Dendritic cell treated with granulocyte-macrophage colony-stimulating factor and Interleukin-4, amounts not matched to agents 40 ng/mL and 50 ng/mL, for 4 days (primary cell): Measurements from ENCODE around the gene MTERF4.
"Not testable (repeated sequence)": the region's sequence is repeated elsewhere in the genome, so short reads cannot be mapped to it uniquely, and the experiment has no call there.

Source experiments
- H3K27ac Mint-ChIP-seq: one replicate; pipeline ENCODE4 v1.8.0; 2022; ENCODE audit warnings: mild to moderate bottlenecking, mixed read lengths
- H3K27me3 Mint-ChIP-seq: one replicate; pipeline ENCODE4 v1.8.0; 2022; ENCODE audit warnings: mild to moderate bottlenecking, mixed read lengths
- H3K36me3 Mint-ChIP-seq: one replicate; pipeline ENCODE4 v1.8.0; 2022; ENCODE audit warnings: low read depth, mixed read lengths
- H3K4me1 Mint-ChIP-seq: one replicate; pipeline ENCODE4 v1.8.0; 2022; ENCODE audit warnings: low read depth, mixed read lengths
- H3K4me3 Mint-ChIP-seq: one replicate; pipeline ENCODE4 v1.8.0; 2022; ENCODE audit warnings: mild to moderate bottlenecking, moderate library complexity, mixed read lengths
- H3K9me3 Mint-ChIP-seq: one replicate; pipeline ENCODE4 v1.8.0; 2022; ENCODE audit warnings: mixed read lengths
- intact Hi-C: fragments of 100-400 bp; cut with micrococcal nuclease; formaldehyde crosslinking; loops from one replicate; pipeline ENCODE4 v1.15.0; 2022

Gene MTERF4

GRCh38 chr2:241095594-241096290 is 6.3 kb downstream of the MTERF4 start:
- Mint-ChIP-seq H3K4me3 (no peak overlapping the region), H3K36me3 (peaks cover 84% of the 10 kb centered on the region), H3K9me3 (no peaks in the 10 kb centered on the region), H3K27ac (no peak overlapping the region), H3K4me1 (peaks cover 15% of the 10 kb centered on the region), H3K27me3 (no peaks in the 10 kb centered on the region)
- intact Hi-C loops: no loop called here

DNA sequence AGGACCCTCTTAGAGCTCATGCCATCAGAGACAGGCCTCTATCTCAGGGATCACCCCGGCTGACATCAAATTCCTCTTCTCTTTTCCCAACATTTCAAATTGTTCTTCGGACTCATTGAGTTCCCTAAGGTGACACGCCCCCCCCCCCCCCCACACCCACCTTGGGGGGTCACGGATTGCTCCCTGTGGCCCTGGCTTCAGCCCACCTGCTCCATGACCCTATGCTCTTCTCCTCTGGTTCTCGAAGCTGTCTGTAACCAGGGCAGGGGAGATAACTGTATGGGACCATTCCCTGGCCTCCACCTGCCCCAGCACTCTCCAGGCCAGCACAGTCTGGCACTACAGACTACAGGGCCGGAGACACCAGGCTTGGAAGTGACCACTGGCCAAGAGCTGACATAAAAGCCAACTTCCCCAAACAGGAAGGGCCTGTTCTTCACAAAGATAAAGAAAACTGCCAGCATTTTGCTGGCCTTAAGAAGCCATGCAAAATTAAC is 7.1 kb downstream of the MTERF4 start:
- Mint-ChIP-seq H3K36me3 (peaks cover 89% of the 10 kb centered on the region), H3K4me1 (peaks cover 14% of the 10 kb centered on the region), H3K27ac (no peak overlapping the region), H3K27me3 (no peaks in the 10 kb centered on the region), H3K9me3 (no peaks in the 10 kb centered on the region), H3K4me3 (no peak overlapping the region)
- intact Hi-C loops: no loop called here

DNA sequence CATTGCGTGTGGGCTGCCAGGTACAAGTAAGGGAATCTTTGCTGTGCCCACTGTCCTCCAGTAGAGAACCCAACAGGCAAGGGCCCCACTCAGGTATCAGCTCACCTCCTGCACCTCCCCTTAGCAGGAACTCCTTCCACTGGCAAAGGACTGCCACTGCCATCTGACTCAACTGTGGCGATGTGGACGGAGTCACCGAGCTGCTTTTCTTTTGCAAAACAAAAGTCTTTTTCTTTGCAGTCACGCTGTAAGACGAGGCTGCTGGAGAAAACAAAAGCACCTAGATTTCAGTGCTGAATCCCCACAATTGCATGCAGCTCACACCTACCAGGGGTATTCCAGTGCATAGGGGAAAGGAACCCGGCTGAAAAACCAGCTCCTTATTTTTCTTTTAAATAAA is 7.9 kb downstream of the MTERF4 start:
- H3K9me3 Mint-ChIP-seq: no peaks in the 10 kb centered on the region
- no peaks in the 10 kb centered on the region for H3K27me3 Mint-ChIP-seq
- H3K27ac Mint-ChIP-seq: no peak overlapping the region
- H3K4me1 Mint-ChIP-seq: peaks cover 13% of the 10 kb centered on the region
- intact Hi-C loops: no loop called here
- H3K36me3 Mint-ChIP-seq: peaks cover 87% of the 10 kb centered on the region
- H3K4me3 Mint-ChIP-seq: no peak overlapping the region

GRCh38 chr2:241093133-241093781 is 8.8 kb downstream of the MTERF4 start:
- not testable (repeated sequence) for H3K4me1 Mint-ChIP-seq
- H3K36me3 Mint-ChIP-seq: peaks cover 87% of the 10 kb centered on the region

DNA sequence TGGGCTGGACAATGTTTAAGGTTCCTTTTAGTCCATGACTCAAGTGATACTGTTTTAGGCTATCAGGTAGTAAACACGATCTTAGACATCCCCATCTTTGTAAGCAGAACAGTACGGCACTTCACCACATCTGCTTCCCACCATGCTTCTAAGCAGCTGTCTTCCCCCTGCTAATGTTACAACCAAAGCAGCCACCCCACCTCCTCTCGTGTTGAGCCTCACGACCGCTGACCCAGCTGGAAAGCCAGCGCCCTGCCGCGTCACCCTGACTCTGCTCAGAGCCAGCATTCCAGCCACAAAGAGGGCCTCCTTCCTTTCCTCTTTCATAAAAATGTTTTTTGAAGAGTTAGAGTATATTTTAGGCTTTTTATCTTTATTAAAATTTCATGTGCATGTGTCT is 9.4 kb downstream of the MTERF4 start:
- Mint-ChIP-seq H3K27me3 (no peaks in the 10 kb centered on the region), H3K9me3 (no peaks in the 10 kb centered on the region), H3K27ac (no peak overlapping the region), H3K4me3 (no peak overlapping the region), H3K36me3 (peaks cover 89% of the 10 kb centered on the region), H3K4me1 (peaks cover 5% of the 10 kb centered on the region)
- intact Hi-C loops: no loop called here

More at GRCh38 chr2:241093133-241093781, 8.8 kb downstream of the MTERF4 start:
- H3K27me3 Mint-ChIP-seq, intact Hi-C loops, H3K27ac Mint-ChIP-seq, H3K4me3 Mint-ChIP-seq, H3K9me3 Mint-ChIP-seq: not testable (repeated sequence)

DNA sequence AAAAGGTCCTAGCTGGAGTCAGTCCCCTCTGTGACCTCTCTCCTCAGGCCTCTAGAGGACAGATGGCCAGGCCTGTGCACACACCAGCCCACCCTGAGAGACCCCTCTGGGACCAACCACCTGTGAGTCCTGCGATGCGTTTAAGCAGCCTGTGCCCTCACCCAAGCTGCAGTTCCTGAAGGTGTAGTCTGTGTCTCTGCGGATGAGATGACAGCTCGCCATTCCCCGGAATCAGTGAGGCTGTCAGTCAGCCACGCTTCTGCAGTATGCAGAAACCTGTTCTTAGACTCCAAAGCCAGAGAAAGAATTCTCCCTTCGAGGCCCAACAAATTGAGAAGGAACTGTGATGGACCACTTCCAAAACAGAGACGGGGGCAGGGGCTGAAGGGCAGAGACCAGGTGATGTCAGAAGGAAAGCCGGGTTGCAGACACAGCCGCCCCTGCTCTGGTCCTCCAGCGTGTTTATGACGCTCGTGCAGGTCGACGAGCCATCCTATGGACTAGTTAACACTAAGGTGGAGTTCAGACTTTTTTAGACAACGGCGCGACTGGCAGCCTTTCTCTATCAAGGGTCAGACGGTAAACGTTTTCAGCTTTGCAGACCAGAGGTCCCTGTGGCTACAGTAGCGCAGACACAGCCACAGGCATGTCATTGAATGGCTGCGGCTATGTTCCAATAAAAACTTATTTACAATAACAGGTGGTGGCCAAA is 10.2 kb downstream of the MTERF4 start:
- no peak overlapping the region for H3K27ac Mint-ChIP-seq
- peaks cover 5% of the 10 kb centered on the region for H3K4me1 Mint-ChIP-seq
- no peak overlapping the region for H3K4me3 Mint-ChIP-seq
- intact Hi-C loops: no loop called here
- H3K36me3 Mint-ChIP-seq: peaks cover 89% of the 10 kb centered on the region
- H3K27me3 Mint-ChIP-seq: no peaks in the 10 kb centered on the region
- H3K9me3 Mint-ChIP-seq: no peaks in the 10 kb centered on the region

DNA sequence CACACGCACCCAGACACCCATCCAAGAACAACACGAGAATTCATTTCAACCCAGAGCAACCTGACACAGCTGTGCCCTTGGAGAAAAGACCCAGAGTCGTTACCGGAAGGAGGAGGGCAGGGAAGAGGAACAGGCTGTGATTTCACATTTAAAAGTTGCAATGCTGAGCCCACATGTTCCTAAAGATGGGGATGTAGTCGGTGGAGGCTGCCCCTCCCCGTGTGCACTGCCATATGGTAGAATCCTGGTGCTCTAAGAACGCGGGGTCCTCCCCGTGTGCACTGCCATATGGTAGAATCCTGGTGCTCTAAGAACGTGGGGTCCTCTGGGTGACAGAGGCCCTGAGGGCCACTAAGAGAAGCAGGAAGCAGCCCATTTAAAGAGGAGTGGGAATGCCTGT is 10.9 kb downstream of the MTERF4 start:
- Mint-ChIP-seq H3K4me3 (no peak overlapping the region), H3K27ac (no peak overlapping the region)

DNA sequence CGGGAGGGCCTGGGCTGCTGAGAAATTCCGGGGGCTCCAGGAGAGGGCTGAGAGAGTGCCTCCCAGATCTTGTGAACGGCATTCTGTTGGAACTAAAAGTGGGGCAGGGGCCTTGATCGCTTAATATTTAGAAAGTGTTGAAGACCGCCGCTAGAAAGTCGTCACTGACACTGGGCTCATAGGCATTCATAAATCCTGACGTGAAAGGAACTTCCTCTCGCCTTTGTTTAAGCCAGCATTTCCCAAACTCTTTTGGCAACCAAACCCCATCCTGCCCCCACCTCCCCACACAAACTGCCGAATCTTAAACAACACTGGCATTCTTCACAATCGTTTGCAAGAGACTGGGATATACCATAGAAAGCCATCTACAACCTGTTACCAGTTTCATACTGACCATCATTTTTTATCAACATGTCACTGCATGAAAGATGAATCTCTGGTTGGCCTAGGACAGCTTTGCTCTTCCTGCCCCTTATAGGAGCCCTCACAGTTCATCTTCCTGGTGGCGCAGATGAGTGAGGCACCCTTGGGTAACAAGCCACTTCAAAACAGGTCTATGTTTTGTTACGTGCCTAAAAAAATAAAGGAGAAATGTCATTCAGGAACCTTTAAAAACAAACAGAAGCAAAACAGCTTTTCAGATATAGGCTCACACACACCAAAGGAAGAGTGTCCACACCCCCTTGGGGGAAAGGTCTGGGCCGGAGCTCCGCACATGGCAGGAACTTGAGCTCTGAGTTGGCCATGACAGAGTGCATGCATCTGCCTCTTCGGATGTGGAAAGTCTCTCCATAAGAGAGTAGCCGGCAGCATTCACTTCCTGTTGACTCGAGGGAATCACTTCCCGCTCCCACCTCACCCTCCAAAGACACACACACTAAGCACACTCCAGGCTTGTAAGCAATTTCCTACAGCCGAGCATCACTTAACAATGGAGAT is 13.0 kb downstream of the MTERF4 start:
- peaks cover 89% of the 10 kb centered on the region for H3K36me3 Mint-ChIP-seq
- H3K4me1 Mint-ChIP-seq: no peaks in the 10 kb centered on the region
- H3K4me3 Mint-ChIP-seq: no peak overlapping the region
- intact Hi-C loops: no loop called here
- no peak overlapping the region for H3K27ac Mint-ChIP-seq
- no peaks in the 10 kb centered on the region for H3K9me3 Mint-ChIP-seq
- H3K27me3 Mint-ChIP-seq: no peaks in the 10 kb centered on the region

More for the DNA sequence above, 10.9 kb downstream of the MTERF4 start:
- intact Hi-C loops: no loop called here
- Mint-ChIP-seq H3K9me3 (no peaks in the 10 kb centered on the region), H3K27me3 (no peaks in the 10 kb centered on the region), H3K4me1 (peaks cover 5% of the 10 kb centered on the region), H3K36me3 (peaks cover 89% of the 10 kb centered on the region)

GRCh38 chr2:241088376-241088775 is 13.7 kb downstream of the MTERF4 start:
- no peak overlapping the region for H3K4me3 Mint-ChIP-seq
- H3K36me3 Mint-ChIP-seq: peaks cover 86% of the 10 kb centered on the region
- intact Hi-C loops: no loop called here
- H3K27me3 Mint-ChIP-seq: no peaks in the 10 kb centered on the region
- no peak overlapping the region for H3K27ac Mint-ChIP-seq
- no peaks in the 10 kb centered on the region for H3K9me3 Mint-ChIP-seq
- H3K4me1 Mint-ChIP-seq: no peaks in the 10 kb centered on the region

- Mint-ChIP-seq H3K4me1 (no peaks in the 10 kb centered on the region), H3K36me3 (peaks cover 87% of the 10 kb centered on the region), H3K27ac (no peak overlapping the region), H3K9me3 (no peaks in the 10 kb centered on the region), H3K4me3 (no peak overlapping the region), H3K27me3 (no peaks in the 10 kb centered on the region)
- intact Hi-C loops: no loop called here
These were observed 14.4 kb downstream of the MTERF4 start for GRCh38 chr2:241087420-241088268.

- peaks cover 68% of the 10 kb centered on the region for H3K36me3 Mint-ChIP-seq
- no peak overlapping the region for H3K4me3 Mint-ChIP-seq
- no peaks in the 10 kb centered on the region for H3K4me1 Mint-ChIP-seq
- no peak overlapping the region for H3K27ac Mint-ChIP-seq
- intact Hi-C loops: no loop called here
- no peaks in the 10 kb centered on the region for H3K9me3 Mint-ChIP-seq
- H3K27me3 Mint-ChIP-seq: no peaks in the 10 kb centered on the region
These were observed 17.1 kb downstream of the MTERF4 start for GRCh38 chr2:241084856-241085444.

DNA sequence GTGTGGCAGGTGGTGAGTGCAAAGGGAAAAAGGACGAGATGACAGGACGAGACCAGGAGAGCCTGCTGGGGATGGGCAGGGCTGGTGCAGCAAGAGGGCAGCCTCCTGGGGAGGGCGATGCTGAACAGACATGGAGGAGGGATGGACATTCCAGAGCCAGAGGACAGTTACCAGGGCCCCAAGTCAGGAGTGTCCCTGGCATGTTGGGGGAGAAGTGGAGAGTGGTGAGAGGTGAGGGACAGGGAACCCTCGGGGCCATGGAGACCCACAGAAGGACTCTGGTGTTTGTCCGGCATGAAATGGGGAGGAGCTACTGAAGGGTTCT is 19.0 kb downstream of the MTERF4 start:
- Mint-ChIP-seq H3K36me3 (peaks cover 51% of the 10 kb centered on the region), H3K4me3 (no peak overlapping the region), H3K9me3 (no peaks in the 10 kb centered on the region), H3K4me1 (no peaks in the 10 kb centered on the region), H3K27me3 (no peaks in the 10 kb centered on the region), H3K27ac (no peak overlapping the region)
- intact Hi-C loops: no loop called here
